HG02870 (cell line): ENCODE measurements around the gene ZFAND2A.
"Not testable (repeated sequence)": the region's sequence is repeated elsewhere in the genome, so short reads cannot be mapped to it uniquely, and the experiment has no call there.

Source experiments
- ATAC-seq: cut with Tn5 transposase; IDR thresholded peaks from one replicate; pipeline ENCODE4 v1.9.1; 2021; ENCODE audit warnings: mild to moderate bottlenecking, moderate library complexity; ENCODE audit not compliant: unreplicated experiment

ZFAND2A gene

DNA sequence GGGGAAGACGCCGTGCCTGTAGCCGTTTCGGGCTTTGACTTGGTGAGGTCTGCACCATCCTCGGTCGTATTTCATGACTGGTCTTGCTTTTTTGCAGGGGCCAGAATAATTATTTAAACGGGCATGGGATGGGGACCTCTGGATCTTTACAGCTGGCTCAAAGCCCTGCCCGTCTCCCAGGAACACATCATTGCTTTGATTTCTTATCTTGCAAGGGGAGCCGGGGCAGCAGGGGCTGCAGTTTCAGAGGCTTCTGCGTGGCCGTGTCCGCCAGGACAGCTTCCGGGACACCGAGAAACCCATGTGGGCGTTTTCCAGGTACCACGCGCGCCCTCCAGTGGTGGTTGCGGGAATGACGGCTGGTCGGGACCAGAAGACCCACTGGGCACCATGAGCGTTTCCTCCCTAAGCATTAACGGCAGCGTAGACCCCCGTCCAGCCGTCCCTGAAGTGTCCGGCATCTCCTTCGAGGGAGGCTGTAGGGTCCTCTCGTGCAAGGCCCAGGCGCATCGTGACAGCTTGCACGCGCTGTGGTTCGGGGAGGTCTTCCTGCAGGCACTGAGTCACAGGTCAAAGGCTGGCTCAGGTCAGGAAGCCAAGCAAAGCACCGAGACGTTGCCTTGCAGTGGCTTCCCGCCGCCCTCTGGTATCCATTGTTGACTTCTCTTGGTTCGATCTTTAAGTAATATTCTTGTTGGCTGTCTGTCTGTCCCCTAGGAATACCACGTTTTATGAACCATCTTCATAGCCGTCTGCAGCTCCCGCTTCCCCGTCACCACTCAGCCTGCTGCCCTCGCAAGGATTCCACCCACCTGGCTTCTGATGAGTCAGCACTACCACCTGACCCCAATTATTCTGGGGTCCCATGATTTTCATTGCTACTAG, 16.2 kb upstream of the ZFAND2A start:
- ATAC-seq, result no peak

DNA sequence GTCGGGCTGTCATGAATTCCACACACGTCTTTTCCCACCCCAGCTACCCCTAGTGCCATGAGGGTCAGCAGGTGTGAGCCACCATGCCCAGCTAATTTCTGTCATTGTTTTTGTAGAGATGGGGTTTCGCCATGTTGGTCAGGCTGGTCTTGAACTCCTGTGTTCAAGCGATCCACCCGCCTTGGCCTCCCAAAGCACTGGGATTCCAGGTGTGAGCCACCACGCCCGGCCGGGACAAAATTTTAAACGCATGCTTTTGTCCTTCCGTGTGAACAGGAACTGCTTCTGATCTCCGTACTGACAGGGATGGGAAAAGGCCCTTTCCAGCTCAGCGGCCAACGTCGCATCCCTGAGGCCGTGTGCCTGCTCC, 15.6 kb upstream of the ZFAND2A start:
- ATAC-seq, result no peak

DNA sequence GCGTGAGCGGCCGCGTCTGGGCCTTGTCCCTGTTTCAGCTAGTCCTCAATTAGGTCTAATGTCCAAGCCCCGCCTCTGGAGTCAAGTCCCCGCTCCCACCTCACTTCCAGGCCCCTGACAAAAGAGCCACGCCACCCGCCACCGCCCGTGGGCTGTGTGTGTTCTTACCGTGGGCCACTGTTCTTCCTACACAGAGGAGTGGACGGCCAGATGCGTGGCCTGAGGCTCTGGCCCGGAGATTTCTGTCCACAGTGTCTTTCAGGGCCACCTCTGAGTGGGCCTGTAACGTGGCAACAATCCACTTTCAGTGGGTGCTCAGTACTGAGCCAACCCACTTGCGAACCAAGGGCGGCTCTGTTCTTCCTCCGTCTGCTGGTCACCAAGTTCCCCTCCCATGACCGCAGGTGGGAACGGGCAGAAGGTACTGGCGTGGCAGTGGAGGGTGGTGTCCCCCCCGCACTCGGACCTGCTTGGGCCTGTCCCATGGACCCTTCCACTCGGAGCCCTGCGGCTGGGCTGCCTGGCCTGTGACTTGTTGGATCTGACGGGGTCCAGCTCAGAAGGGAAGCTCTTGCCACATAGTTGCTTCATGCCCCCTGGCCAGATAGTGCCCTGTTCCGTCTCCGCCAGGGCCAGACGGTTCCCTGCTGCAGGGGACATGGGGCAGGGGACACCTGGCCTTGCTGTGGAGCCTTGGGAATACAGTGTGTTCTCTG, 15.0 kb upstream of the ZFAND2A start:
- no peak for ATAC-seq

DNA sequence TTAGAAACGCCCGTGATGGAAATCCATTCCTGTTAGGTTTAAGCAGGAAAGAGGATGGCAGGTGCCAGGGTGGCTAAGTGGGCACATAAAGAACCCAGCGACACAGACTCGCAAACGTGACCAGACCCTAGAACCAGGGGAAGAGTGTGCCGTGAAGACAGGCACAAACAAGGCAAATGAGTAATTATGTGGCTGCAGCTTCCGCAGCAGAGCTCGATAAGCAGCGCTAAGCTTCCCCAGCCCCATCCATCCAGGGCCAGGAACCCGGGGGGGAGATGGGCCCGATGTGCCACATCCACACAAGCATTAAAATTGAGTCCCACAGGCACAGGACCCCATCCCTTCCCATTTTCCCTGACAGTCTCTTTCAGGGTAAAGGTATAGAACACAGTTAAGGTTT, 14.0 kb upstream of the ZFAND2A start:
- ATAC-seq, result no peak

- no peak for ATAC-seq
Observed at GRCh38 chr7:1172666-1173523, 12.9 kb upstream of the ZFAND2A start.

GRCh38 chr7:1171516-1171915, 11.5 kb upstream of the ZFAND2A start:
- ATAC-seq, result not testable (repeated sequence)

GRCh38 chr7:1170741-1171501, 10.9 kb upstream of the ZFAND2A start:
- ATAC-seq, result no peak

DNA sequence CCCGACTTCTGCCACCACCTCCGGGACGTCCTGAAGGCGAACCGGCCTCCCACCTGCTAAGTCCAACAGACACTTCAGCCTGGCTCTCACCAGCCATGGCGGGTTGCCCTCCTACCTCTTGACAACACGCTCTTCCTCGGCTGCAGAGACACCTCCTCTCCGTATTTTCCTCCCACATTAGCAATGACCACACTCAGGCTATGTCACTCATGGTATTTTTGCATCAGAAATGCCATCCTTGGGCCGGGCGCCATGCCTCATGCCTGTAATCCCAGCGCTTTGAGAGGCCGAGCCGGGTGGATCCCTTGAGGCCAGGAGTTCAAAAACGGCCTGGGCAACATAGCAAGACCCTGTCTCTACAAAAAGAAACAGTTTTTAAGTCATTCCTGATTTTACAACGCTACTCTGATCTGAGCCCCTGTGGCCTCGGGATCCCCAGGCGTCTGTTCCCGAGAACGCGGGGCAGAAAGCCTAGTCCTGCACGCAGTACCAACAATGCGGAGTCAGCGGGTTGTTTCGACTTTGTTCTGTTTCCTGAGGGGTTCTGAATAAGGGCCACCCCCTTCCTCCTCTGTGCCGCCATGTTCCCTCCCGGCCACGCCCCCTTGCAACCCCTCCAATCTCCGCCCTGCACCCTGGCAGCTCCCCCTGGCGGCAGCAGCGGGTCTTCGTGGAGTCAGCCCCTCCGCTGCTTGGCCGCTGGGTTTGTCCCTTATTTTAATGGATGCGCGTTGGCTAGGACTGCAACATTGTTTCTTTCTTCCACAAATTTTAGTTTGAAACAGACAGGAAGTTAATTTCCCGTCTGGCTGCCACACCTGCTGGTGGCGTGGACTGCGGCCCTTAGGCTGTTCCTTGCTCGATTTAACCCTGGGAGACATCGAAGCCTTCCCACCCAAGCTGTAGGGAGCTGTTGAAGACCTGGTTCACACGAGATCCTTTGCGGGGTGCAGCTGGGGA, 9.7 kb upstream of the ZFAND2A start:
- no peak for ATAC-seq

DNA sequence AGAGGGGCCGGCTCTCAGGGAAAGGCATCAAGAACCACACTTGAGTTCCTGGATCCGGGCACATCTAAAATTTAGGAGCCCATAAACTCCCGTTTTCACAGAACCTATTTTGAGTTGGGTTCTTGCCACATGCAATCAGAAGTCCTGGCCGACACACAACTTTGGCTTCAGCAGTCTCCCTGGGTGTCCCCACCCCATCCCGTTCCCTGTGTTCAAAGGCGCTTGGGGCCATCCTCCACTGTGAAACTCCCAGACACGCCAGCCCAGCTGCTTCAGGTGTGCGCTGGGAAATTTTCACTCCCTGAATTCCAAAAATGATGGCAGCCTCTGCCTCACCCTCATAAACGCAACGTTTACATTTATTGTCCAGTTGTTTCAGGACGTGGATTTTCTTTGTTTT, 8.4 kb upstream of the ZFAND2A start:
- ATAC-seq, result no peak

DNA sequence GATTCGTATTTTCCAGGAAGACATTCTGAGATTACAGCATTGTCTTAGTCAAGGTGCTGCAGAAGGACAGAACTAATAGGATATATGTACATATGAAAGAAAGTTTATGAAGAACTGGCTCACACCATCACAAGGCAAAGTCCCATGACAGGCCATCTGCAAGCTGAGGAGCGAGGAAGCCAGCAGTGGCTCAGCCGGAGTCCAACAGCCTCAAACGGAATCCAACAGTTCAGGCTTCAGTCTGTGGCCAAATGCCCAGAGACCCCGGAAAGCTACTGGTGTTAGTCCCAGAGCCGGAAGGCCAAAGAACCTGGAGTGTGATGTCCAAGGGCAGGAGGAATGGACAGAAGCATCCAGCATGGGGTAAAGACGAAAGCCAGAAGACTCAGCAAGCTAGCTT, 4.4 kb upstream of the ZFAND2A start:
- ATAC-seq, result no peak

DNA sequence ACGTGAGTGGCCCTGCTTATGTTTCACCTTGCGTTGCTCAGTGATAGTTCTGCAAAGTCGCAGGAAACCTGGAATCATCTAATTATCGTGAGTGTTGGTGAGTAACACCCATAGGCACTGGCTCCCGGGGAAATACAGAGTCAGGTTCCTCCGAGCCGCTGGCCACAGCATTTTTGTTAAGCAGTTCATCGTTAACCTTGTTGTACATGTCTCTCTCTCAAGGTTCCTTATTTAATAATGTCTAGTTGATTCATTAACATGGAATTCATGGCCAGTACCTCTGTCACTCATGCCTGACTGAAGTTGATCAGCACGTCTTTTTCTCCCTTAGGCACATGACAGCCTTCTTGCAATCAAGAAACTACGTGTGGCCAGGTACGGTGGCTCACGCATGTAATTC, 3.1 kb upstream of the ZFAND2A start:
- no peak for ATAC-seq

DNA sequence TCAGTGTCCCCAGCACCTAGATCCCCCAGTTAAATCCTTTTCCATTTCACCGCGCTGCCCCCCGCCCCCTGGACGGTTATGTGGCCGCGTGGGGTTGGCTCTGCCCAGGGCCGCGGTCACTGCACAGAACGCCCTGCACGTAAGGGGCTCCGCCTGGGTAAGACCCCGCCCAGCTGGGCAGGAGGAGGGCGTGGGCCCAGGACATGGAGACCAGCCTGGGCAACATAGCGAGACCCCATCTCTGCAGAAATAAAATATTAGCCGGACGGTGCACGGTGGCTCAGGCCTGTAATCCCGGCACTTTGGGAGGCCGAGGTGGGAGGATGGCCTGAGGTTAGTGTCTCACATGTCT, 650 bp upstream of the ZFAND2A start:
- ATAC-seq, result no peak

- ATAC-seq, result not testable (repeated sequence)
Observed at GRCh38 chr7:1159231-1159630, 765 bp downstream of the ZFAND2A start.

- ATAC-seq, result no peak
Observed at GRCh38 chr7:1158203-1159126, 1.5 kb downstream of the ZFAND2A start.

GRCh38 chr7:1156782-1157535, 3.0 kb downstream of the ZFAND2A start:
- no peak for ATAC-seq

DNA sequence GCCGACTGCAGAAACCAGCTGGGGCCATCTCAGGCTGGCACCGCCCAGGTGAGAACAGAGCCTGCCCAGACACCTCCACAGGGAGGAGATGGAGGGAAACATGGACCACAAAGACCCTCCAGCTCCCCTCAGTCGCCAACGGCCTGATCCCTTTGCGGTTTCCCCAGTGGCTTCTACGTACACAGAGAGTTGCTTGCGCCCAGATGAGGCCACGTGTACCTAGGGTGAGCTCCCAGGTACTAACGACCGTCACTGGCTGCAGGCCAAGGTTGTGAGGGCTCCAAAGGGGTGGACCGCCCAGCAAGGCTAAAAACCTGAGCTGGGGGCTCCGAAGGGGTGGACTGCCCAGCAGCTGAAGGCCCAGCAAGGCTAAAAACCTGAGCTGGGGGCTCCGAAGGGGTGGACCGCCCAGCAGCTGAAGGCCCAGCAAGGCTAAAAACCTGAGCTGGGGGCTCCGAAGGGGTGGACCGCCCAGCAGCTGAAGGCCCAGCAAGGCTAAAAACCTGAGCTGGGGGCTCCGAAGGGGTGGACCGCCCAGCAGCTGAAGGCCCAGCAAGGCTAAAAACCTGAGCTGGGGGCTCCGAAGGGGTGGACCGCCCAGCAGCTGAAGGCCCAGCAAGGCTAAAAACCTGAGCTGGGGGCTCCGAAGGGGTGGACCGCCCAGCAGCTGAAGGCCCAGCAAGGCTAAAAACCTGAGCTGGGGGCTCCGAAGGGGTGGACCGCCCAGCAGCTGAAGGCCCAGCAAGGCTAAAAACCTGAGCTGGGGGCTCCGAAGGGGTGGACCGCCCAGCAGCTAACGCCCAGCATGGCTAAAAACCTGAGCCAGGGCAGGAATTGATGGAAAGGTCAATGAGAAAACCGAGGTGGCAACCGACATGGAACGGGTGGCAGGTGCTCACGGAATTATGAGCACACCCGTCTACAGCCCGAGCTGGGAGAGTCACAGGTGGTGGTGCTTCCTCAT, 3.9 kb downstream of the ZFAND2A start:
- not testable (repeated sequence) for ATAC-seq
